ENCODE results near the gene SUFU. TPM values are rescaled to one million over a fixed set of nuclear protein-coding genes. Genes with fewer than 3 reads are reported as not detected.
A peak's percentile ranks its signal among the peaks of the same experiment; 100 is the strongest.
"Not testable (repeated sequence)": the region's sequence is repeated elsewhere in the genome, so short reads cannot be mapped to it uniquely, and the experiment has no call there.

Gene SUFU
- total and polyA plus RNA-seq, 9 donors = 4.6 to 19.1 (median 14.2) TPM

GRCh38 chr10:102527546-102527945, 23.8 kb downstream of the SUFU start:
- H3K36me3 ChIP-seq = no peaks in the 10 kb centered on the region
- 62 to 71% (median 64%) methylated on average over 2 of the region's 2 CpGs for WGBS, 3 donors
- H3K4me3 ChIP-seq = no peak overlapping the region
- DNase-seq = no peak
- no peak overlapping the region for H3K27ac ChIP-seq
- intact Hi-C loops (cut with DNase I) = no loop called here
- no peaks in the 10 kb centered on the region for H3K9me3 ChIP-seq
- H3K4me1 ChIP-seq (ENCODE audit: insufficient read depth) = peaks cover 9% of the 10 kb centered on the region
- H3K27me3 ChIP-seq = no peaks in the 10 kb centered on the region
- no peak for TF ChIP-seq EP300 (IDR thresholded peaks at IDR 0.05)
- no peak for TF ChIP-seq CTCF (IDR thresholded peaks at IDR 0.05)
- TF ChIP-seq POLR2A (IDR thresholded peaks at IDR 0.05) = no peak

- Histone ChIP-seq H3K4me1 (ENCODE audit: insufficient read depth) (no peaks in the 10 kb centered on the region), H3K27me3 (no peaks in the 10 kb centered on the region), H3K9me3 (no peaks in the 10 kb centered on the region), H3K4me3 (no peak overlapping the region), H3K36me3 (no peaks in the 10 kb centered on the region), H3K27ac (no peak overlapping the region)
- intact Hi-C loops (cut with DNase I) = no loop called here
- no peak for TF ChIP-seq POLR2A (IDR thresholded peaks at IDR 0.05)
- TF ChIP-seq EP300 (IDR thresholded peaks at IDR 0.05) = no peak
- TF ChIP-seq CTCF (IDR thresholded peaks at IDR 0.05) = no peak
- DNase-seq = peak in 1 of 5 donors; percentile 5
- WGBS, 3 donors = 94 to 95% (median 95%) methylated on average over 13 of the region's 13 CpGs
These were observed 30.6 kb downstream of the SUFU start for GRCh38 chr10:102534333-102534732.

- H3K27ac ChIP-seq; H3K9me3 ChIP-seq; H3K4me3 ChIP-seq; H3K36me3 ChIP-seq; intact Hi-C loops (cut with DNase I); H3K27me3 ChIP-seq; H3K4me1 ChIP-seq (ENCODE audit: insufficient read depth): not testable (repeated sequence)
- 95 to 98% (median 97%) methylated on average over 9 of the region's 9 CpGs for WGBS, 3 donors
- DNase-seq = peak in 1 of 5 donors; percentile 9
These were observed 31.2 kb downstream of the SUFU start for GRCh38 chr10:102534966-102535365.

GRCh38 chr10:102535481-102536147, 31.8 kb downstream of the SUFU start:
- Histone ChIP-seq H3K27ac (no peak overlapping the region), H3K4me3 (no peak overlapping the region), H3K36me3 (no peaks in the 10 kb centered on the region), H3K27me3 (no peaks in the 10 kb centered on the region), H3K9me3 (no peaks in the 10 kb centered on the region), H3K4me1 (ENCODE audit: insufficient read depth) (no peaks in the 10 kb centered on the region)
- no peak for DNase-seq
- intact Hi-C loops (cut with DNase I) = no loop called here
- WGBS, 3 donors = 92 to 93% (median 92%) methylated on average over 7 of the region's 7 CpGs
- TF ChIP-seq CTCF (IDR thresholded peaks at IDR 0.05) (no peak), POLR2A (IDR thresholded peaks at IDR 0.05) (no peak), EP300 (IDR thresholded peaks at IDR 0.05) (no peak)

GRCh38 chr10:102537367-102537766, 33.6 kb downstream of the SUFU start:
- DNase-seq = no peak
- Histone ChIP-seq H3K27ac (no peak overlapping the region), H3K27me3 (no peaks in the 10 kb centered on the region), H3K4me3 (no peak overlapping the region), H3K36me3 (no peaks in the 10 kb centered on the region), H3K4me1 (ENCODE audit: insufficient read depth) (no peaks in the 10 kb centered on the region), H3K9me3 (no peaks in the 10 kb centered on the region)
- no peak for TF ChIP-seq CTCF (IDR thresholded peaks at IDR 0.05)
- TF ChIP-seq EP300 (IDR thresholded peaks at IDR 0.05) = no peak
- TF ChIP-seq POLR2A (IDR thresholded peaks at IDR 0.05) = no peak
- intact Hi-C loops (cut with DNase I) = no loop called here
